Stimulated activated CD4-positive, alpha-beta T cell treated with anti-CD3 and anti-CD28 coated beads, TNF-alpha, amount 100 ng/mL, for 4 hours (primary cell): ENCODE results near the gene RNF168.
"Not testable (repeated sequence)": the region's sequence is repeated elsewhere in the genome, so short reads cannot be mapped to it uniquely, and the experiment has no call there.

Experiments
- DNase-seq, 3 experiments: peaks; one replicate each; pipeline ENCODE4 v3.0.0-alpha.2; 2020; ENCODE audit warnings: low read depth in 3 of 3

The RNF168 gene

DNA sequence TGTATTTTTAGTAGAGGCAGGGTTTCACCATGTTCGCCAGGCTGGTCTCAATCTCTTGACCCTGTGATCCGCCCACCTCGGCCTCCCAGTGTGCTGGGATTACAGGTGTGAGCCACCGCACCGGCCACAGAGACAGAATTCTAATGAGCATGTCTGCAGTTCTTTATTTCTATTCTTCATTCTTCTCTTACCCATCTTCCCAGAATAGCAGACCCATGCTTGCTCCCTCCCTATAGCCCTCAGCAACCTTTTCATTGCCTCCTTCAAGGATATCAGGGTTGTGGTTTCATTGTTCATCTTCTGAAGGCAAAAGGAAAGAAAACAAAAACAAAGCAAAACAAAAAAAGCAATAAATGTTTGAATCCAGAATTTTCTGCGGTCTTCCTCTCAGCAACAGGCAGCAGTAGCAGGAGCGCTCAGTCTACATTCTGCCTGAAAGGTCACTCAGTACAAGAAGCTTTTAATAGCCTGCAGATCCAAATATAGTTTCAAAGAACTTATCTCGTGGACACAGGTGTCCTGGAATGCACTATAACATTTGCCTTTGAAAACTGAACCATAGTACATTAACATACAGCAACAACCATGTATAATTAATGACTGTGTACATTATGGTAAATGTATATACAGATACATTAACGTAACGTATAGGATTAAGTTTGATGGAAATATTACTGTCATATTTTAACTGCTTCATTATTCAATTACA, 11.5 kb upstream of the RNF168 start, which contains the start of gene SMCO1:
Gene SMCO1 (minus strand): TSS at position 434 of the 709 bp plus-strand sequence. CDS start 137 bp downstream, at position 297.
- DNase-seq = no peak

DNA sequence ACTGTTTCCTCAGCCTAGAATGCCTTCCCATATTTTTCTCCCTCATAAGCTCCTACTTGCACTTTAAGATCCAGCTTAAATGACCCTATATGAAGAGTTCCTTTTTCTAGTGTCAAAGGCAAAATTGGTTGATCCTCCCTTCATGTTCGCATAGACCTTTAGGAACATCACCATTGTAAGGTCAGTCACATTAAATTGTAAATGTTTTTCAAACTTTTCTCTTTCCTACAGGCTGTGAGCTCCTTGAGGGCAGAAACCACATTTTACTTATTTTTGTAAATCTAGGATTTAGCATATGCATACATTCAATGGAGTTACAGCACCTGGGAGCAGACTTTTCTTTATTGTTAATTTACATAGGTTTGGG, 10.8 kb upstream of the RNF168 start:
- DNase-seq = no peak

GRCh38 chr3:196513697-196514349, 10.3 kb upstream of the RNF168 start:
- no peak for DNase-seq

DNA sequence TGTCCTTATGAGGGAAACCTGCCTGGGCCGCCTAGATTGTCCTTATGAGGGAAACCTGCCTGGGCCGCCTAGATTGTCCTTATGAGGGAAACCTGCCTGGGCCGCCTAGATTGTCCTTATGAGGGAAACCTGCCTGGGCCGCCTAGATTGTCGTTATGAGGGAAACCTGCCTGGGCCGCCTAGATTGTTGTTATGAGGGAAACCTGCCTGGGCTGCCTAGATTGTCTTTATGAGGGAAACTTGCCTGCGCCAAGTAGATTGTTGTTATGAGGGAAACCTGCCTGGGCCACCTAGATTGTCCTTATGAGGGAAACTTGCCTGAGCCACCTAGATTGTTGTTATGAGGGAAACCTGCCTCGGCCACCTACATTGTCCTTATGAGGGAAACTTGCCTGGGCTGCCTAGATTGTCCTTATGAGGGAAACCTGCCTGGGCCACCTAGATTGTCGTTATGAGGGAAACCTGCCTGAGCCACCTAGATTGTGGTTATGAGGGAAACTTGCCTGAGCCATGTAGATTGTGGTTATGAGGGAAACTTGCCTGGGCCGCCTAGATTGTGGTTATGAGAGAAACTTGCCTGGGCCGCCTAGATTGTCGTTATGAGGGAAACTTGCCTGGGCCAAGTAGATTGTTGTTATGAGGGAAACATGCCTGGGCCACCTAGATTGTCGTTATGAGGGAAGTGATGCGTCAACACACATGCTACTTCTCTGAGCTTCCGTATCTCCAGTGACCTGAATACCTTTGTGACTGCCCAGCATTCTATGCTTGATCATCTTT, 8.3 kb upstream of the RNF168 start:
- DNase-seq = not testable (repeated sequence)

DNA sequence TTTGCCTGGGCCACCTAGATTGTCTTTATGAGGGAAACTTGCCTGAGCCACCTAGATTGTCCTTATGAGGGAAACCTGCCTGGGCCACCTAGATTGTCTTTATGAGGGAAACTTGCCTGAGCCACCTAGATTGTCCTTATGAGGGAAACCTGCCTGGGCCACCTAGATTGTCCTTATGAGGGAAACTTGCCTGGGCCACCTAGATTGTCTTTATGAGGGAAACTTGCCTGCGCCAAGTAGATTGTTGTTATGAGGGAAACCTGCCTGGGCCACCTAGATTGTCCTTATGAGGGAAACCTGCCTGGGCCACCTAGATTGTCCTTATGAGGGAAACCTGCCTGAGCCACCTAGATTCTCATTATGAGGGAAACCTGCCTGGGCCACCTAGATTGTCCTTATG, 7.5 kb upstream of the RNF168 start:
- not testable (repeated sequence) for DNase-seq

- no peak for DNase-seq
Observed at GRCh38 chr3:196506687-196507086, 3.1 kb upstream of the RNF168 start.

GRCh38 chr3:196504556-196504955, 988 bp upstream of the RNF168 start:
- no peak for DNase-seq

DNA sequence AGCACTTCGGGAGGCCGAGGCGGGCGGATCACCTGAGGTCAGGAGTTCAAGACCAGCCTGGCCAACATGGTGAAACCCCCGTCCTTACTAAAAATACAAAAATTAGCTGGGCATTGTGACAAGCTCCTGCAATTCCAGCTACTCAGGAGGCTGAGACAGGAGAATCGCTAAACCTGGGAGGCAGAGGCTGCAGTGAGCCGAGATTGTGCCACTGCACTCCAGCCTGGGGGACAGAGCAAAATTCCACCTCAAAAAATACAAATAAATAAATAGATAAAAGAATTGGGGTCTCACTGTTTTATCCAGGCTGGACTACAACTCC, 470 bp upstream of the RNF168 start:
- not testable (repeated sequence) for DNase-seq

DNA sequence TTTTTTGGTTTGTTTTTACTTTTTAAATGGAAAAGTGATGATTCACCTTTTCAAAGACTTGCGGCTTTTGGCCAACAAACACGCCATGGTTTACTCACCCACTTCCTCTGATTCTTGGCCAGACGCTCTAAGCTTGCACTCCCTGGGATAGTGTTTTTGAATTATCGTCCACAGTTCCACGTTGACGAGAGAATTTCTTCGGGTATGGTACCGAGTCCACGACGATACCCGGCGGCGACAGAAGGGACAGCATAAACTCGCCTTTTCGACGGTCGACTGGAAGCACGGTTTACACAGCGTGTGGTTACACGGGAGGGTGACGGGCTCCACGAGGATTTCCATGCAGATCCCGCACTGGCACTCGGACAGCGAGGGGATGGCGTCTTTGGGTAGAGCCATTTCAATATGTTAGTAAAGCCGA, 783 bp downstream of the RNF168 start:
- peak in 2 of 3 experiments; percentile 13 to 18 for DNase-seq

- DNase-seq = no peak
Observed at GRCh38 chr3:196501316-196502044, 2.1 kb downstream of the RNF168 start.

- DNase-seq = no peak
Observed at GRCh38 chr3:196499807-196500524, 3.6 kb downstream of the RNF168 start.

DNA sequence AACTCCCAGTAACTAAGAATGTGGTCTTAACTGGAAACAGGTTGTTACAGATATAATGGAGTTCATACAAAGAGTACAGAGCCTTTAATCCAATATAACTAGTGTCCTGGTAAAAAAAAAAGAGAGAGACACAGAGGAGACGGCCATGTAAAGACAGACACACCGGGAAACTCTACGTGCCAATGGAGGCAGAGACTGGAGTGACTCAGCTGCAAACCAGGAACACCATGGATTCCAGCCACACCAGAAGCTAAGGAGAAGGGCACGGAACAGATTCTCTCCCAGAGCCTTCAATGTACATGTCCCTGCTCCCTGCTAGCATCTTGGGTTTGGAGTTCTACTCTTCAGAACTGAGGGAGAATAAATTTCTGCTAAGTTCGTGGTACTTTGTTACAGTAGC, 4.5 kb downstream of the RNF168 start:
- DNase-seq = no peak

DNA sequence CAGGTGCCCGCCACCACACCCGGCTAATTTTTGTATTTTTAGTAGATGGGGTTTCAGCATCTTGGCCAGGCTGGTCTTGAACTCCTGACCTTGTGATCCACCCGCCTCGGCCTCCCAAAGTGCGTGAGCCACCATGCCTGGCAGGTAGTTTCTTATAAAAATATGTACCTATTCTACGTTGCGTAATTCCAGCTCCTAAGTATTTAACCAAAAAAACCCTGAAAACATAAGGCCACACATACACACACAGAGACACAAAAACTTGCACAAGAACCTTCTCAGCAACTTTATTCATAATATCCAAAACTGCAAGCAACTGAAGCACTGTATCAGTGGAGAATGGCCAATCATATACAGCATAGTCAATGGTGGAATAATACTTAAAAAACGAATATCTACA, 5.3 kb downstream of the RNF168 start:
- no peak for DNase-seq

DNA sequence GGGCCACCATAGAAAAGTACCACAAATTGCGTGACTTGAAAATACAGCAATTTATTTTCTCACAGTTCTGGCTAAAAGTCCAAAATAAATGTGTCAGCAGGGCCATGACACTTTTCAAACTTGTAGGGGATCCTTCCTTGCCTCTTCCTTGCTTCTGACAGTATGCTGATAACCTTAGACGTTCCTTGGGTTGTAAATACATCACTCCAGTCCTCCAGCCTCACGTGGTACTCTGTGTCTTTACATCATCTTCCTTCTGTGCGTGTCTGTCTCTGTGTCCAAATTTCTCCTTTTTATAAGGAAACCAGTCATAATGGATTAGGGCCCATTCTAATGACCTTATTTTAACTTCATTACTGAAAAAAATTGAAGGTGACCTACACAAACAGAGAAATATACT, 7.4 kb downstream of the RNF168 start:
- DNase-seq = no peak

GRCh38 chr3:196493292-196493691, 10.3 kb downstream of the RNF168 start:
- DNase-seq = no peak

DNA sequence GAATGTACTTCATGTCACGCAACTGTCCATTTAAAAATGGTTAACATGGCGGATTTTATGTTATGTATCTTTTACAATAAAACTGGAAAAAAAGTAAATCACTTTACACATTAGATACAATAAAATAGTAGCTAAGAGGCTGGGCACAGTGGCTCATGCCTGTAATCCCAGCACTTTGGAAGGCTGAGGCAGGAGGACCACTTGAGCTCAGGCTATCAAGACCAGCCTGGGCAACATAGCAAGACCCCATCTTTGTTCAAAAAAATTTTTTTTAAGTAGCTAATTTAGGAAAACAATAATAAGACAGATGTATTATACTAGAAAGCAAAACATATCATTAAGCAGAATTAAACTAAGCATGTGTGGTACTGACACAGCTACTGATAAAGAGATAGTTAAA, 11.5 kb downstream of the RNF168 start:
- no peak for DNase-seq

- DNase-seq = no peak
Observed at GRCh38 chr3:196489747-196490146, 13.8 kb downstream of the RNF168 start.

DNA sequence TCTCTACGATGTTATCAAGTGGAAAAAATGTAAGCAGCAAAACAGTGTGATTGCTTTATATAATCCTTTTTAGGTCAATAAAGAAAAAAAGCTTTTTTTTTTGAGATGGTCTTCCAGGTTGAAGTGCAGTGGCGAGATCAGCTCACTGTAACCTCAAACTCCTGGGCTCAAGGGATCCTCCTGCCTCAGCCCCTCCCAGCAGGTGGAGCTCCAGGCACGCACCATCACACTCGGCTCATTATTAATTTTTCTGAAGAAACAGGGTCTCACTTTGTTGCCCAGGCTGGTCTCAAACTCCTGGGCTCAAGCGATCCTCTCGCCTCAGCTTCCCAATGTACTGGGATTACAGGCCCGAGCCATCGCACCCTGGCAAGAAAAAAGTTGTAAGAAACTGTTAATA, 17.3 kb downstream of the RNF168 start:
- DNase-seq = peak in 1 of 3 experiments; percentile 15

DNA sequence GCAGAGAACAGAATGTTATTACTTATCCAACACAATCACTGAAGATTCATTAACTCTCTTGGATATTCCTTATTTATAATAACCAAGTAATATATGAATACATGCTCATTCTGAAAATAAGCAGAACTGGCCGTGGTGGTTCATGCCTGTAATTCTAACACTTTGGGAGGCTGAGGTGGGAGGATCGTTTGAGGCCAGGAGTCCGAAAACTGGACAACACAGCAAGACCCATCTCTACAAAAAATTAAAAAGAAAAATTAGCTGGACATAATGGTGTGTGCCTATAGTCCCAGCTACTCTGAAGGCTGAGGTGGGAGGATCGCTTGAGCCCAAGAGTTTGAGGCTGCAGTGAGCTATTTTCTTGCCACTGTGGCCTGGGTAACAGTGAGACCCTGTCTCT, 25.9 kb downstream of the RNF168 start:
- DNase-seq = no peak

GRCh38 chr3:196472286-196472685, 31.3 kb downstream of the RNF168 start:
- DNase-seq = no peak

DNA sequence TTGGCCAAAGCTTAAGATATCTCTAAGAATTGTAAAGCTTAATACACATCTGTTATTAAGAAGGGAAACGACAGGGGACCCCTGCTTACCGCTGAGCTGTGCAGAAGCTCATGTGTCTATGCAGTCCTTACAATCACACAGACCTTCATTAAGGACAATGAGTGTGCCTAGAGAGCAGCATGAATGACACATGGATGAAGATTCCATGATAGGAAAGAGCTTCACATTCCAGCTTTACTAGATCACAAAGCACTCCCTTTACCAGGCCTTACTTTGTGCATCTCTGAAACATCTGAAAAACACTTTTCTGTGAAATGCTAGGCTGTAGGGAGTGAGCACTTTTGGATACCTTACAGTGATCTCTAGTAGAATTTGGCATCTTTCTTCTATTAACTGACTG, 32.0 kb downstream of the RNF168 start:
- DNase-seq = no peak
